Gastrocnemius medialis (tissue), 4 donors: ENCODE results near the gene RBM17. TPM values are rescaled to one million over a fixed set of nuclear protein-coding genes. Genes with fewer than 3 reads are reported as not detected.

Experiments used
- ATAC-seq, 2 donors: fragments of 150-250 bp; one replicate each; pipeline ENCODE4 v1.9.1; 2016
- DNase-seq, 2 donors: peaks; one replicate each; pipeline ENCODE4 v3.0.0-alpha.2; 2019
- H3K27ac ChIP-seq, 4 donors: fragments of 200-600 bp; sonication (generic); 1 replicate in 1 of 4; 2 replicates in 3 of 4; pipeline ENCODE4 v1.5.1; 2016 to 2018; ENCODE audit warnings: mild to moderate bottlenecking in 2 of 4, moderate library complexity in 1 of 4
- H3K27me3 ChIP-seq, 3 donors: fragments of 200-600 bp; sonication (generic) in 2 of 3; 1 replicate in 1 of 3; 2 replicates in 2 of 3; pipeline versions ENCODE4 v1.5.1 to v1.6.0; 2016 to 2019; ENCODE audit warnings: mild to moderate bottlenecking in 1 of 3, moderate library complexity in 1 of 3
- H3K36me3 ChIP-seq, 2 donors: fragments of 200-600 bp; sonication (generic) in 1 of 2; one replicate each; pipeline ENCODE4 v1.5.1; 2017 to 2018
- H3K4me1 ChIP-seq, 2 donors: fragments of 200-600 bp; sonication (generic) in 1 of 2; one replicate each; pipeline ENCODE4 v1.5.1; 2016 to 2017; ENCODE audit warnings: mild to moderate bottlenecking in 2 of 2
- H3K4me3 ChIP-seq, 4 donors: fragments of 200-600 bp; sonication (generic) in 3 of 4; 1 replicate in 1 of 4; 2 replicates in 3 of 4; pipeline ENCODE4 v1.5.1; 2016 to 2019; ENCODE audit warnings: mild to moderate bottlenecking in 2 of 4
- H3K9me3 ChIP-seq, 3 donors: fragments of 200-600 bp; sonication (generic) in 2 of 3; 1 replicate in 1 of 3; 2 replicates in 2 of 3; pipeline ENCODE4 v1.5.1; 2016 to 2019
- CTCF ChIP-seq, 5 experiments: fragments of 450-650 bp in 3 of 5; fragments of 200-600 bp in 2 of 5; sonication (generic) in 2 of 5; IDR thresholded peaks in 4 of 5; conservative IDR thresholded peaks in 1 of 5; 1 replicate in 4 of 5; 2 replicates in 1 of 5; pipeline ENCODE4 v1.5.1; 2016 to 2019; ENCODE audit warnings: antibody characterized with exemption in 5 of 5, mild to moderate bottlenecking in 3 of 5, moderate library complexity in 3 of 5
- POLR2A ChIP-seq, 2 donors: fragments of 450-650 bp; IDR thresholded peaks; one replicate each; pipeline ENCODE4 v1.6.1; 2017; ENCODE audit warnings: antibody characterized with exemption in 2 of 2, mild to moderate bottlenecking in 2 of 2, moderate library complexity in 2 of 2
- in situ Hi-C, 4 donors: fragments of 200-750 bp; cut with MboI; loops; one replicate each; pipeline versions ENCODE4 v1.15.0 to v1.8.0; 2017; ENCODE audit warnings: low sequenced_read_pairs in 4 of 4
- intact Hi-C: fragments of 100-400 bp; cut with DNase I; formaldehyde crosslinking; loops from one replicate; pipeline ENCODE4 v1.15.1; 2023; ENCODE audit warnings: low total_unique reads
- total RNA-seq, 4 donors: library from RNA; depleted of rRNA; stranded (reverse); fragments of >200 nt; gene quantifications; one replicate each; pipeline versions ENCODE4 v1.1.0 to v1.2.3, GENCODE V29; 2016

Gene RBM17
- total RNA-seq, 4 donors from 2014 or later = 53.2 to 67.4 (median 60.1) TPM

GRCh38 chr10:6047847-6048246 lies 41.0 kb upstream of the RBM17 start:
- DNase-seq (no peak), ATAC-seq (no peak)
- TF ChIP-seq CTCF (IDR thresholded peaks at IDR 0.05 in 4 of 5, conservative IDR thresholded peaks at IDR 0.05 in 1 of 5) (no peak), POLR2A (IDR thresholded peaks at IDR 0.05) (no peak)
- intact Hi-C loops = no loop called here
- H3K4me3 ChIP-seq = no peak overlapping the region
- H3K27me3 ChIP-seq = no peaks in the 10 kb centered on the region
- in situ Hi-C loops = no loop called here
- H3K27ac ChIP-seq = no peak overlapping the region
- H3K36me3 ChIP-seq = no peaks in the 10 kb centered on the region
- no peaks in the 10 kb centered on the region for H3K9me3 ChIP-seq
- H3K4me1 ChIP-seq = peaks cover 0 to 4% of the 10 kb centered on the region in 2 donors

DNA sequence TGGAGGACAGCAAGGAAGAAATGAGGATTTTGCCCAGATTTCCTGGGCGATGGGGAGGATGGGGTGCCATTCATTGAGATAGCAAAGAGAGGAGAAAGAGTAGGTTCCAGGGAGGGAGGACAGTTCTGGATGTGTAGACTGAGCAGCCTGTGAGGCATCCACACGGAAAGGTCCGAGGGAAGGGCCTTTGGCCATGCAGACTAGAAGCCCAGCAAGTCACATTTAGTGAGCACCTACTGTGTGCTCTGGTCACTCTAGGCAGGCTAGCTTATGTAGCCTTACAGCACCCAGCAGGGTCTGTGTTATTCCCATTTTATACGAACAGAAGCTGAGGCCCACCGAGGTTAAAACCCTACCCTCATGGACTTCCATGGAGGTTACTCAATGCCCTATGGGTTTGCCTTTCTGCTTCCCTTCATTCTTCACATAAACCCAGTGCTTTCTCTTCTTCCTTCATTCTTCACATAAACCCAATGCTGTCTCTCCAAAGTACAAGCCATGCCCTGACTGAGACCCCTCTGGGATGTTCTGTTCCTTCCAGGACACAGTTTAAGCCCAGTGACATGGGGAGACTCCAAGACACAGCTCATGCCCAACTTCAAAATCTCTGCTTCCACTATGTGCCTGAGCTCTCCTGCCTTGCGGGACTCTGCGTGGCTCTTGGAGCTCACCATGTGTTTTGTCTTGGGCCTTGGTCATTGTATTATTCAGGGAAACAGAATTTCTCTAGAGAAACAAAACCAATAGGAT lies 40.4 kb upstream of the RBM17 start:
- no peaks in the 10 kb centered on the region for H3K36me3 ChIP-seq

GRCh38 chr10:6049031-6049400 lies 39.8 kb upstream of the RBM17 start:
- intact Hi-C loops (no loop called here), in situ Hi-C loops (no loop called here)
- no peaks in the 10 kb centered on the region for H3K36me3 ChIP-seq
- H3K4me3 ChIP-seq = no peak overlapping the region
- ATAC-seq = no peak
- H3K27me3 ChIP-seq = no peaks in the 10 kb centered on the region
- no peak overlapping the region for H3K27ac ChIP-seq
- peaks cover 0 to 4% of the 10 kb centered on the region in 2 donors for H3K4me1 ChIP-seq
- TF ChIP-seq CTCF (IDR thresholded peaks at IDR 0.05 in 4 of 5, conservative IDR thresholded peaks at IDR 0.05 in 1 of 5) (no peak), POLR2A (IDR thresholded peaks at IDR 0.05) (no peak)
- no peaks in the 10 kb centered on the region for H3K9me3 ChIP-seq
- no peak for DNase-seq

More for the DNA sequence above, 40.4 kb upstream of the RBM17 start:
- ATAC-seq (no peak), DNase-seq (no peak)
- Histone ChIP-seq H3K4me3 (no peak overlapping the region), H3K27me3 (no peaks in the 10 kb centered on the region), H3K4me1 (peaks cover 0 to 4% of the 10 kb centered on the region in 2 donors), H3K9me3 (no peaks in the 10 kb centered on the region), H3K27ac (no peak overlapping the region)
- TF ChIP-seq CTCF (IDR thresholded peaks at IDR 0.05 in 4 of 5, conservative IDR thresholded peaks at IDR 0.05 in 1 of 5) = no peak
- no peak for TF ChIP-seq POLR2A (IDR thresholded peaks at IDR 0.05)
- intact Hi-C loops (no loop called here), in situ Hi-C loops (no loop called here)

GRCh38 chr10:6050801-6051445 lies 37.9 kb upstream of the RBM17 start:
- Histone ChIP-seq H3K4me3 (peak overlapping the region; percentile 22 to 51 (median 45)), H3K27ac (peak overlapping the region; percentile 43 to 74 (median 62)), H3K4me1 (peaks cover 4% of the 10 kb centered on the region in 2 donors), H3K36me3 (no peaks in the 10 kb centered on the region), H3K9me3 (no peaks in the 10 kb centered on the region), H3K27me3 (no peaks in the 10 kb centered on the region)
- intact Hi-C loops (no loop called here), in situ Hi-C loops (no loop called here)
- ATAC-seq = peak; percentile 62 to 73
- TF ChIP-seq CTCF (IDR thresholded peaks at IDR 0.05 in 4 of 5, conservative IDR thresholded peaks at IDR 0.05 in 1 of 5) (peak in 1 of 5 experiments; percentile 32), POLR2A (IDR thresholded peaks at IDR 0.05) (no peak)
- peak in 1 of 2 donors; percentile 47 for DNase-seq
